GM18517 (cell line): ENCODE measurements around the gene LRCH3.

Experiments used
- ATAC-seq: cut with Tn5 transposase; IDR thresholded peaks from one replicate; pipeline ENCODE4 v1.9.1; 2021; ENCODE audit warnings: mild to moderate bottlenecking, moderate library complexity; ENCODE audit not compliant: unreplicated experiment

The LRCH3 gene

DNA sequence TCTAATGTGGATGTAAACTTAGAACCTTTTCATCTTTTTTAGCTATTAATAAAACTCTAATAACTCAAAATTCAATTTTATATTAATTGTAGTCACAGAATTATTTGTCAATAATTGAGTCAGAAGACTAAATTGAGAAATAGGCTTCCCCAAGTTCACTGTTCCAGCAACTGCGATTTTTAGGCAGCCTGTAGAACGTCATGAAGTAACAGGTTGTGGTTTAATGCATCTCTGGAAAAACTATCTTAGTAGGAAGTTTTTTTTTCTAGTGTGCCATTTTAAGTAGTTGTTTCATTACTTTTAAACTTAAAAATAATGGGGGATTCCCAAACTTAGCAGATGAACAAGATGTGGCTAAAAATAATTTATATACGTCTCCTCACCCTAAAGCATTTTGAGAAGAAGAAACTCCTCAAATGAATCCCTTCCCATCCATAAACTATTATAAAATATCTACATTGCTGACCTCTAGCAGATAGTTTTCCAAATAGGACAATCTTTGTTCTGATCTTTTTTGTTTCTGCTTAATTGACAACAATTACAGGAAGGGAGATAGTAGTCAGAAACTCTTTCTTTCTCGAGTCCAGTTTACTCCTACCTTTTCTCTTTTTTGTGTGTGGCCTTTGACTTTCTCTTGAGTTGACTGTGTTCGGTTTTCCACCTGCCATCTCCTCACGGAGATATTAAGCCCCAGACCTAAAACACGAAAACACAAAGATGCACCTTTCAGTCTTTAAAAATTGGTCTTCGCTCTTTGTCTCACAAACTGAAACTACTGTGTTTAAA, 43.1 kb downstream of the LRCH3 start:
- no peak for ATAC-seq

DNA sequence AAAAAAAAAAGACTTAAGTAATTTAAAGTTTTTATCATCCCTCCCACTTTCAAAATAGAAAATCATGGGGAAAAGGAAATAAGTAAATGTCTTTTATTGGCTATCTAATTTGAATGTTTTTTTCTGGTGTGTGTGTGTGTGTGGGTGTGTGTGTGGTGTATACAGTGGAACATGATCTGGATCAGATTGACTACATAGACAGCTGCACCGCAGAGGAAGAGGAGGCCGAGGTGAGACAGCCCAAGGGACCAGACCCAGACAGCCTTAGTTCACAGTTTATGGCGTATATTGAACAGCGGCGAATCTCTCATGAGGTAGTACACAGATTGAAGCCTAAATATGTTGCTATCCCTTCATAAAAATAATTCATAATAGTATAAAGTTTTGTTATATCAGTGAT, 44.5 kb downstream of the LRCH3 start:
- ATAC-seq, result no peak

DNA sequence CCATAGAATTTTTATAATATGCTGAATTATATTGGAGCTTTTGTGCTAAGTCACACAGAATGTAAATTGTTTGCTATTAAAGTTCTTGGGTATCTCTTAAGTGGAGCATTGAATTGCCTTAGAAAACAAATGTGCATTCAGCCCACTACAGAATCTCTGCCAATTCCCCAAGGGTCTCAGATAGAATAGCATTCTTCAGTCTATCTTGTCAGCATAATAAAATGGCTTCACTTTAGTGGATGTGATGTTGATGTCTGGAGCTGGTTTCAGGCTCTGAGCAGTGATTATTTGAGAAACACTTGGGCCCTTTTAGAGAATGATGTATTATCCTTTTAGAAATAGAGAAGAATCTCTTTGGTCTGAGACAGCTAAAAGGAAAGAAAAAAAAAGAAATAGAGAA, 45.2 kb downstream of the LRCH3 start:
- no peak for ATAC-seq

DNA sequence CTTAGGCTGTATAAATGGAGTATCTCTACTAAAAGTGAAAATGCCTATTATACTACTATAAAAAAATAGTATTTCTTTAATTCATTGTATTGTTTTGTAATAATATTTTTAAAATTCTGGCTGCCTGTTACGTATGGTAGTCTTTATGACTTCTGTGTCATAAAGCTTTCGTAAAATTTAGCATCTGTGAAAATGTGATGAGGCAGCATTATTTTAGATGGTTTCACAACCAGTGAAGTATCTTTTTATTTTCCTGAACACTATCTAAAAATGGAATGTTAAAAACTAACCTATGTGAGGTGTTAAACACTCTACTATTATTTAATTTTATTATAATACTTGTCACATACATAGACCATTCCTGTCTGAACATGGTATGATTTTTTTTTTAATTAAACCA, 46.2 kb downstream of the LRCH3 start:
- no peak for ATAC-seq

DNA sequence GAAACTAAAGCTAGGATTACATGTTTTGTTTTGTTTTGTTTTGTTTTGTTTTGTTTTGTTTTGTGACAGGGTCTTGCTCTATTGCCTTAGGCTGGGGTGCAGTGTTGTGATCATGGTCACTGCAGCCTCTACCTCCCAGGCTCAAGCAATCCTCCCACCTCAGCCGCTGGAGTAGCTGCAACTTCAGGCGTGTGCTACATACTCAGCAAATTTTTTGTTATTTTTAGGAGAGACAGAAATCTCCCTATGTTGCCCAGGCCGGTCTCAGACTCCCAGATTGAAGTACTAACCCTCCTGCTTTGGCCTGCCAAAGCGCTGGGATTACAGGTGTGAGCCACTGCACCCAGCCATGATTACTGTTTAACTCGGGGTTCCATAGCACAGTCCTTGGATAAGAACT, 50.7 kb downstream of the LRCH3 start:
- ATAC-seq, result no peak

DNA sequence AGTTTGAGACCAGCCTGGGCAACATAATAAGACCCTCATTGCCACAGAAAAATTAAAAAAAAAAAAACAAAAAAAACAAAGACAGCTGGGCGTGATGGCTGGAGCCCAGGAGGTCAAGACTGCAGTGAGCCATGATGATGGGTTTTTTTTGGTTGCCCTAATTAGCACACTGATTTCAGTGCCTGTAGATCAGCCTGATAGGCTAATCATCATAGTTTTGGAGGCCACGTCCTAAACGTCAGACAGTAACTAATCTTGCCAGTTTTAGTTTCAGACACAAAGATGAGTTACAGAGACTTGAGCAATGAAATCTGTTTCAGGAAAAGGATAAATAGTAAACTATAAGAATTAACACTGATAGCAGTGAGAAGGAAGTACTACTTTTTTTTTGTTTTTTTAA, 55.4 kb downstream of the LRCH3 start:
- no peak for ATAC-seq

DNA sequence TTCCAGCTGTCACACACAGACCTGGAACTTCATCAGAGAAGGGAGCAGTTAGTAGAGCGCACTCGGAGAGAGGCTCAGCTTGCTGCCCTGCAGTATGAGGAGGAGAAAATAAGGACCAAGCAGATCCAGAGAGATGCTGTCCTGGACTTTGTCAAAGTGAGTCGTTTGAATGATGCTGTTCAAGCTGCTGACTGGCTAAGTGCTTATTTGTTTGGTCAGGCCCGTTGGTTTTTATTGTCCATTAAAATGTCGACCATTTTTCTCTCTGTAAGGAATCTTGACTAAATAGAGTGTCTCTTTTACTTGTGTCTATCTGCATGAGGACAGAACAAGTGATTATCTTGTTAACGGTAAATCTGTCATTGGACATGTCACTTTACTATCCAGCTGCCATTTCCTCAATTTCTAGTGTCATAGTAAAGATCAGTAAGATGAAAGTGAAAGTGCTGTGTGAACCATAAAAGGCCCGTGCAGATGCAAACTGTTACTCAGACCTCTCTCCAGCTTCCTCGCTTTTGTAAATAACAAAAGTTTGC, 56.9 kb downstream of the LRCH3 start:
- peak; percentile 81 for ATAC-seq

DNA sequence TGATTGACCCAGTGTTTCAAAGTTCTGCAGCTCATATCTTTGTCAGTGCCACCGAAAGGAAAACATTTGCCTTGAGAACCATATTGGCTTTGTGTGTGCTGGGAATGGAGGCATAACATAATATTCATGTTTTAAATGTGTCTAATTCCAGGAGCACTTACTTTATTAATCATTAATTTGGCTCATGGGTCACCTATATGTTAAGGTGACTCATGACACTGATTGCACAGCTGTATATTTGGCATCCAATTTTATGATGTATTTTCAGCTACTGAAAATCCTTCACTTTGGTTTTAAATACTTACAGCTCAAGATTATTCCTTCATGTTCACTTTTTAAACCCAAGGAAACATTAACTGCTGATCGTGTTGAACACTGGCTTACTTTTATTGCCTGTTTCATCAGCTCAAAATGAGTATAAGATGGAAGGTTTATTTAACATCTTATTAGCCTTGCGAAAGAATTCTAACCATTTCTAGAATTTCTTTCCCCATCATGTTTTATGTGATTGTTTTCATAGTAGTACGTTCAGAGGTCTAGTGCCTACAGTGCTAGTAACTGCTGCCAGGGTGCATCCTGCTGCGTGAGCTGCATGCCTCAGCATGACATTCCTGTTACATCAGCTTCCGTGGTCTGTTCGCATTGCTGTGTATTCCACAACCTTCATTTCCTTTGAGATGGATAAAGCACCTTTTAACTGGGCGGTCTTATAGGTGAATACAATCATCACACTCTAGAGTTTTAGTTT, 63.7 kb downstream of the LRCH3 start:
- no peak for ATAC-seq

DNA sequence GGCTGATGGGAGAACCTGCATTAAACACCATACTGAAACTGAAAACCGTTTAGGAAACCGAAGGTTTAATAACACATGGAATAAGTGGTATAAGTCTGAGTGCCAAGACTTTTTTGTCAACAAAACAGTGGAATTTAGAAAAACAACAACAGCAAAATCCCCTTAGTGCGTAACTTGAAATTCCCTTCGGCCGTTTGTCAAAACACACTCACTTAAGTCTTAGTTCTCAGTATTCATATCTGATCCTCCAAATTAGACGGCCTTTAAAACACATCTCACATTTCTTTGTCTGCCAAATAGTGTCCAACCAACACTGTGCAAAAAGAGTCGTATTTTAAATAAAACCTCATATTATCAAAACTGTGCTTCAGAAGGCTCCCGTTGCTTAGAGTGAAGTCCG, 64.5 kb downstream of the LRCH3 start:
- ATAC-seq, result no peak

DNA sequence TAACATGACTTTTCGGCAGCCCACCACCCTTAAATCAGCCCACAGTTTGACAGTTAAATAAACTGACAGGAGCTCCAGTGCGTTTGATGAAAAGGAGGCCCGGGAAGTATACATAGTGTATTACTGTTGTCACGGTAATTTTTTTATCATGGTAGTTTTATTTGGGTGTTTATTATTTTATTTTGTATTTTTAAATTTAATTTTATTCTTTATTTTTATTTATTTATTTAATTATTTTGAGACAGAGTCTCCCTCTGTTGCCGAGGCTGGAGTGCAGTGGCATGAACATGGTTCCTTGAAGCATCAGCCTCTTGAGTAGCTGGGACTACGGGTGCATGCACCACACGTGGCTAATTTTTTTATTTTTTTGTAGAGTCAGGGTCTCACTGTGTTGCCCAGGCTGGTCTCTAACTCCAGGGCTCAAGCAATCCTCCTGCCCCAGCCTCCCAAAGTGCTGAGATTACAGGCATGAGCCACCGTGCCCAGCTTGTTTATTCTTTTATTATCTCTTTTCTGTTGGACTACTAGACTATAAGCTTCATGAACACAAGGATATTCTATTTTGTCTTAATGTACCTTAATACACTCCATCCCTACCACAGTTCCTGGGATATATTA, 65.3 kb downstream of the LRCH3 start:
- no peak for ATAC-seq

DNA sequence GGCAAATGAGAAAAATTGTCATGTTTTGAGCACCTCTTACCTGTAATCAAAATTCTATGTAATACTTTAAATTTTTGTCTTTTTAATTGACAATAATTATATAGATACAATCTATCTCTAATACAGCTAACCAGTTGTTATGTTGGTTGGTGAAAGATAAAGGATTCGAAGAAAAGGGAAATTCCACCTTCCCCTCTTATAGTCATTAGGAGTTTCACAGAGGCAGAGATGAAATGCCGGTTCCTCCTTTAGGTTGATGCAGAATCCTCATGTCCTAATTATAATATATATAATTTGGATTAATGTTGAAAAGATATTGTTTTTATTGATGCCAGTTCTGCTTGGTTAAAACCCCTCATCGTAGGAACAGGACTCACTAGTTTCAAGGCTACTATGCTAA, 67.1 kb downstream of the LRCH3 start:
- ATAC-seq, result no peak

DNA sequence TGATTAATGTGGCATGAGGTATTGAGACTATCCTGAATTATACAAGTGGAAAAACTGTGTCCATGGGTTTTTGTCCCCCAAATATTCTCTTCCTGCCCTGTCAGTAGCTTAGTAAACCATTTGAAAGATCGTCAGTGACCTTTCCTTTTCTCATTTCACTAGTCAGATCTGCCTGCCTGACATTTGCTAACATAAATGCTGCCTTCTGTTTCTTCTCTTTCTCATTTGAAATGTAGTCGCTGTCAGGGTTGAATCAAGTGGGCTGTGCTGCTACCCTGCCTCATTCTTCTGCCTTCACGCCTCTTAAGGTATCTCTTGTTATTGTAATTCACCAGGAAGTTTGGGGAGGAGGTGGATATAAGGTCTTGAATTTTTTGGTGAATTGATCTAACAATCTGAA, 67.5 kb downstream of the LRCH3 start:
- no peak for ATAC-seq

DNA sequence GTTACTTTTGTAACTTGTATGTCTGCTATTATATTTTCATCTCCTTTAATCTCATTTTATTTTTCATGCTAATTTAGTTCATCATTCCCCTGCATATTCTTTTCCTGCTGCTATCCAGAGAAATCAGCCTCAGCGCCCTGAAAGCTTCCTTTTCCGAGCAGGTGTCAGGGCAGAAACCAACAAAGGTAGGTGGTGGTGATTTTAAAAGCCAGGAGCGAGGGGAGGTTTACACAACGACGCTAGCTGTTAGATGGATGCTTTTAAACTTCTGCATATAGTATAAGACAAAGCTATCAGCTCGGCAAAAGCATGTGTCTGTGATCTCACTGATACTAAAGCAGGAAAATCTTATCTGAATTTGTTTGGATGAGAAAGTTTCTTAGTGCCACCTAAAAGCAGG, 75.0 kb downstream of the LRCH3 start:
- no peak for ATAC-seq

DNA sequence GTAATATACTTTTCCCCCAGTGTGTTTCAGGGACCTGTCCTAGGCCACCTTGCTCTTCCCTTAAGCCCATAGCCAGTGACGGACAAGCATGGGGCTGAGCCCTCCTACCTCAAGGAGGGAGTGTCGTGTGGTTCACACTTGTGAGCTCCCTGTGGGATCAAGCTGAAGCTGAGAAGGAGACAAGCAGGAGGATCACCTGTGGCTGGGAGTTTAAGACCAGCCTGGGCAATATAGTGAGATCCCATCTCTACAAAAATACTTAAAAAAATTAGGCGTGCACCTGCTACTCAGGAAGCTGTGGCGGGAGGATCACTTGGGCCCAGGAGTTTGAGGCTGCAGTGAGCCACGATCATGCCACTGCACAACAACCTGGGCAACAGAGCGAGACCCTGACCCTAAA, 82.3 kb downstream of the LRCH3 start:
- ATAC-seq, result no peak

DNA sequence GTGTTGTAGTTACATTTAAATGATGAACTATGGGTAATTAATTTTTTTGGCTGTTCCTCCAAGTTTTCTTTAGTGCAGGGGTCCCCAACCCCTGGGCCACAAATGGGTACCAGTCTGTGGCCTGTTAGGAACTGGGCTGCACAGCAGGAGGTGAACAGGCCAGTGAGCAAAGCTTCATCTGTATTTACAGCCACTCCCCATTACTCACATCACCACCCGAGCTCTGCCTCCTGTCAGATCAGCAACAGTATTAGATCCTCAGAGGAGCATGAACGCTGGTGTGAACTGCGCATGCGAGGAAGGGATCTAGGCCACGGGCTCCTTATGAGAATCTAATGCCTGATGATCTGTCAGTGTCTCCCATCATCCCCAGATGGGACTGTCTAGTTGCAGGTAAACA, 83.0 kb downstream of the LRCH3 start:
- no peak for ATAC-seq

DNA sequence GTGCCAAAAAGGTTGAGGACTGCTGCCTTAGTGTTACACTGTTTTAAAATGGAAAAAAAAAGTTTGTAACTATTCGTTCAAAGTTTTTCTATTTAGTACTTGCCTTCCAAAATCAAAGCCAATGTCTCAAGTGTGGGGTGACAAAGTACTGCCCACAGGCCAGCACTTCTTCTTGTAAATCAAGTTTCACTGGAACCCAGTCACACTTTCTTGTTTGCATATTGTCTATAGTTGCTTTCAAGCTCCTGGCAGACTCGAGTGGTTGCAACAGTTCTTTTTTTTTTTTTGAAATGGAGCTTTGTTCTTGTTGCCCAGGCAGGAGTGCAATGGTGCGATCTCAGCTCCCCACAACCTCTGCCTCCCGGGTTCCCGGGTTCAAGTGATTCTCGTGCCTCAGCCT, 83.6 kb downstream of the LRCH3 start:
- ATAC-seq, result no peak

DNA sequence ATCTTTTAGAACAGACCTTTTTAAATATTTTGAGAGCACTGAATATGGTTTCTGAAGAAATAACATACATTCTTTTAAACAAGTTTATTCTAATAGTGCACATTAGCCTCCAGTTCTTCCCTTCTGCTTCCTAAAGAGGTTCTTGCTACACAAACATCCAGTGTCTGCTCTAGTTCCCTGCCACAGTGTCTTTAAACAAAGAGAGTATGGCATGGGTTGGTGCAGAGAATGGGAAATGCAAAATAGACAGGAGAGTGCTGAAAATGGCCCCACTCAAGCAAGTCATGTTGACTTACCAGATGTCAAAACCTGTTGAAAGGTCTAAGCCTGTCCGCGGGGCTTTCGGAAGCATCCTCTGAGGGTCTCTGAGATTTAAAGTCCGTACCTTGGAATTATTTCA, 86.8 kb downstream of the LRCH3 start:
- no peak for ATAC-seq

DNA sequence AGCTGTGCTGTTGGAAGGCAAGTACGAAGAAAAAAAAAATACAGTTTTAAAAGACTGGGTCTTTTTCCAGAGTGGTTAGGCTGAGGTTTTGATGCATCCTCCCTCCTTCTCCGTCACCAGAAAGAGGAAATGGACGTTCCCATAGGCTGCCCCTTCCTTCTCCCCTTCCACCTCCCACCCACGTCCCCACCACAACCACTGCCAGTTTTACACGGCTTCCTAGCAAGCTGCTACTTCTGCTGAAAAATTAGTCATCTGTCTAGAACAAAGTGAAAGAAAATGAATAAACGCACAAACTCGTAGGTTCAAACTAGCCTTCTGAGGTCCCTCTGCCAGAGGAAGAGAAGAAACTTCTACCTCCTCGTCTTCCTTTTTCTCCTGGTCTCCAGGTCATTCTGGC, 87.4 kb downstream of the LRCH3 start:
- no peak for ATAC-seq

DNA sequence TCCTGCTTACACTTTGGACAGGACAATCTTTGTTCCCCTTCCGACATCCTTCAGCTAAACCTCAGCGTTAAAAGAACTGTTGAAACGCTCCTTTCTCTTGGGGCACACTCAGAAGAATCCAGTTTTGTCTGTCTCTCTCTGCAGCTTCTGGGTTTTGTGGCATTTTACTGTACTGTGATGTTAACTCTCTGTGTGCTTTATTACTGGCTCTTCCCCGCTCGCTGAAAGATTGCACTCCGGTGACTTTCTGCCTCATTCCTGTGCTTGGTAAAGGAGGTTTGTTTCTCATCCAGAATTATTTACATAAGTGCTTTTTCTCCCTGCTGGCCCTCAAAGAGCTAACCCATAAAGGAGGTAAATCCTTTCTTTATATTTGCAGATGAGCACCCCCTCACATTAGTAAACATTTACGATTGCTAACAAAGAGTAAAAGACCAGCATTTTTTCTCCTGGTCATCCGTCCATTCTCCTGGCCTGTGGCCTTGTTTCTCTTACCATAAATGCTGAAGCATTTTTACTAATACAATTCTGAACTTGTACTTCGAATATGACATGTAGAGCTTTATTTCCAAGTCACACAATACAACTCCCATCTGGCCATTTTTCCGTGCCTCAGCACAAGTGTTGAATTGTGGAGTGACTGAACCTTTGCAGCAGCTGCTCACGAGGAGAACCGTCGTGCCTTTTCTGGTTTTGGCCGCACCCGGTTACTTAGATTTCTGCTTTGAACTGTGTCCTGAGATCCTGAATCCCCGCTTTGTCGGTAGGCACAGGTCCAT, 89.6 kb downstream of the LRCH3 start:
- no peak for ATAC-seq

DNA sequence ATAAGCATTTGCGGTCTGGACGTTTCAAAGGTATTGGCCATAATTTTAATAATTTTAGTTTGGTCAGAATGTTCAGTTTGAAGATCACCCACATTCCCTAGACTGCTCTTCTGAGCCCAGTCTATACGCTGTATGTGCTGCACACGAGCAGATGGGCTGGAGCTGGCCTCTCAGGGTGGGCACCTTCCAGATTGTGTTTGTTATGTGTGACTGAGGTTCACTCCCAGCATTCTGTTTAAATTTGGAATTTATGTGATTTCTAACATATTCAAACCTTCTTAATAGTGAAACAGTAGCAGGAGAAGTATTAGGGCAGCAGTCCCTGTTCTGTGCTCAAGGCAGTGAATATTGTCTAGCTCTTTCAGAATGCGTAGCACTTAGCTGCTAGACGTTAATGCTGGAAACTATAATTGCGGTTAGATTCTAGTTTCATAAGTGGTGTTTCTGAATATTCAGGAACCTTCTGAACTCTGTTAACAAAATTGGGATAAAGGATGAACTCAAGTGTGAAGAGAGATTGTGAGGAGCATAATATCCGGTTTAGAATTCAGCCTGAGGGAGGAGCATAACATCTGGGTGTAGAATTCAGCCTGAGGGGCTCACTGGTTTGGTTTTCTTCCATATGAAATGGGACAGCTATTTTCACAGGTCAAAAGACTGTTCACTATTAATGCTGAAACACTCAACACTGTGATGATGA, 90.4 kb downstream of the LRCH3 start:
- no peak for ATAC-seq

DNA sequence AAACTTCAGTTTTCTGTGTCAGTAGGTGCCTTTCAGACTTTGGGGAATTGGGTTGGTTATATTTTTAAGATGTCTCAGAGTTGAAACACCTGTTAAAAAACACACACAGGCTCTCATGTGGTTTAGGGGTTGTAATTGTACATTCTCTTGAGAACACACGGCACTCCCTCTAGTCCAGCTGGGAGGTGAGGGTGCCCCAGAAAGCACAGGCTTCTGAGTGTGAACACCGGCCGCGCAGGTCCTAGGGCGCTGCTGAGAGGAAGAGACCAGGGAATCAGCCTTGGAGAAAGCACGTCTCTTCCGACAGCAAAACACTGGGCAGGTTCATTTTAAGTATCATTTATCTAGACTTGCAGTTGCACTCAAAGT, 90.9 kb downstream of the LRCH3 start:
- ATAC-seq, result no peak
